NCI-H82 treated with DMSO at 0.1 percent for 48 hours (cell line): Measurements from ENCODE around the gene SNAP25.
A peak's percentile ranks its signal among the peaks of the same experiment; 100 is the strongest.

Source experiments
- DNase-seq: peaks from one replicate; lab custom pipeline; 2025; ENCODE audit not compliant: unreplicated experiment; lab: John Stamatoyannopoulos, UW

SNAP25 gene

DNA sequence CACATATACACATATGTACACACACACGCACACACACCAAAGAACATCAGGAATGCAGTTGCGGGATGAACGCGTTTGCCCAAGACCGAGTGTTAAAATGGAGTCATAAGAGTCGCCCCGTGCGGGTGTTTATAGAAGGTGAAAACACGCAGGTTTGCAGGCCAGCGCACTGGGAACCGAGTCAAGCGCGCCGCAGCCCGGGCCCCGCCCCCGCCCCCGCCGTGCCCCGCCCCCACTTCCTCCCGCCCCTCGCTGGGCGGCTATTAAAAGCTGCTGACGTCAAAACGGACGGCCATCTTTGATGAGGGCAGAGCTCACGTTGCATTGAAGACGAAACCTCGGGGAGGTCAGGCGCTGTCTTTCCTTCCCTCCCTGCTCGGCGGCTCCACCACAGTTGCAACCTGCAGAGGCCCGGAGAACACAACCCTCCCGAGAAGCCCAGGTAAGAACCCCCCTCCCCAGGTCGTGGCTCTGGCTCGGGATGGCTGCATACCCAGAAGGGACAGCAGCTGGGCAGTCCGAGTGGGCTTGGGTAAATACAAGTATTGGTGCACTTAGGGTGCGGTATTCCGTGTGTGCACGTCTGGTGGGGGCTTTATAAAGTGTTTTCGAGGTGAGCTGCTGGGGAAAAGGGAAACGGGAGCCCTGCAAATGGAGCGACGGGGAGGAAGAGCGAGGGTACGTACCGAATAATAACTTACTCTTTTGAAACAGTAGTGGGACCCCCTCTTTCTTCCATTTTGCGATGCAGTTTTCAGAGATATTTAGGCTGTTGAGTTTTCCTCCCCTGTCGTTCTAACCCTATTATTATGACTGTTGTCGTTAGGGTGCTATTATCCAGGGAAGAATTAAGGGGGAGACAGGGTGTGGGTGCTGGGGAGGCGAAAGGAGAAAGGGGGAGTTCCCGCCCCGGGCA lies at the start of gene SNAP25:
Gene SNAP25, plus strand, starts transcription at position 295 of the 916 bp plus-strand sequence. CDS start 56,662 bp downstream, outside the sequence.
- peak; percentile 87 for DNase-seq

DNA sequence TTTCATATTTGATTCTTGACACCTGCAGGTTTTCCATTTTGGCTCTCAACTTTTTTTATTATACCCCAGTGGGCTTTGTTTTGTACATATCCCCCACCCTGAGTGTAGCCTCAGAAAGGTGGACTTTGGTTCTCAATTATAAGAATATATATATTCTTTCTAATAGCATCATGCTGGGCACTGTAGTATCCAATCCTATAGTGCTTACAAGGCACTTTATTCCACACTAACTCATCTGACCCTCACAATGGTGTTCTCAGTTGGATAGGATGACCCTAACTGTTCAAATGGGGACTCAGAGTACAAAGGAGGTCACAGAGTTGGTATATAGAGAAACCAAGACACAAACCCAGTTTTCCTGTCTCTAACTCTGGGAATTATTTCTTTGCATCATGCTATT lies 48.9 kb upstream of the SNAP25 start:
- DNase-seq, result no peak

DNA sequence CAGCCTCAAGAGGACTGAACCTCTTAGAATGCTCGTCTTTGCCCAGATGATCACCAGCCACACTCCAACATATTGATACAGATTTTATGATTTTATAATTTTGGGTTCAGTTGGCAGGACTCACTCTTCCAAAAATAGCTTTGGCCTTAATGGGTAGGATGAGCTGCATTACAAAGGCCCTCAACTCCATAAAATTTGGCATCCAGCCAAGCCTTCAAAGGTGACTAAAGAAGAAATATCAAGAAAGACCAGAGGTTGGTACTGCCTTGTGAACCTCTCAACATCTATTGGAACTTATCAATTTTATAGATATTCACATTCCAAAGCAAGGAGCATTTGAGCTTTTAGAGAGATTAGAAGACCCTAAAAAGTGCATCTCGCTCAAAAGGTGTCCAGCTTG lies 48.4 kb upstream of the SNAP25 start:
- no peak for DNase-seq

GRCh38 chr20:10171864-10172751 lies 46.5 kb upstream of the SNAP25 start:
- peak; percentile 2 for DNase-seq

- DNase-seq, result no peak
These were observed 45.5 kb upstream of the SNAP25 start for GRCh38 chr20:10172998-10173655.

DNA sequence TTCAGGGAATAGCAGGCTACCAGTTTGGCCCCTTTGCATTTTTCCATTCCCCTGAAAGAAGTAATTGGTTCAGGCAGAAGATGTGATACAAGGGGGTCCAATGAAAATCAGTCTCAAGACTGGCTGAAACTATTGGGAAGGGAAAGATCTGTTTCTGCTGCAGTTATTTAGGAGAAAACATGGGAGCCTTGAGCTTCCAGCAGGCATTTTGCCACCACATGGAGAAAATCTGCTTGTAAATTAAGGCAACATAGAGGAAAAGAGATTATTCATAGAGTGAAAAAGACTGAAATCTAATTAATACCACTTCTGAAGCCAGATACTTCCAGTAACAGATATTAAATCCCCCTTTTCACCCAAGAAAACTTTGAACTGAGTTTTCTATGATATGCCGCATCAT lies 44.2 kb upstream of the SNAP25 start:
- DNase-seq, result no peak

GRCh38 chr20:10177326-10177725 lies 41.3 kb upstream of the SNAP25 start:
- DNase-seq, result no peak

- no peak for DNase-seq
These were observed 40.5 kb upstream of the SNAP25 start for GRCh38 chr20:10178091-10178490.

DNA sequence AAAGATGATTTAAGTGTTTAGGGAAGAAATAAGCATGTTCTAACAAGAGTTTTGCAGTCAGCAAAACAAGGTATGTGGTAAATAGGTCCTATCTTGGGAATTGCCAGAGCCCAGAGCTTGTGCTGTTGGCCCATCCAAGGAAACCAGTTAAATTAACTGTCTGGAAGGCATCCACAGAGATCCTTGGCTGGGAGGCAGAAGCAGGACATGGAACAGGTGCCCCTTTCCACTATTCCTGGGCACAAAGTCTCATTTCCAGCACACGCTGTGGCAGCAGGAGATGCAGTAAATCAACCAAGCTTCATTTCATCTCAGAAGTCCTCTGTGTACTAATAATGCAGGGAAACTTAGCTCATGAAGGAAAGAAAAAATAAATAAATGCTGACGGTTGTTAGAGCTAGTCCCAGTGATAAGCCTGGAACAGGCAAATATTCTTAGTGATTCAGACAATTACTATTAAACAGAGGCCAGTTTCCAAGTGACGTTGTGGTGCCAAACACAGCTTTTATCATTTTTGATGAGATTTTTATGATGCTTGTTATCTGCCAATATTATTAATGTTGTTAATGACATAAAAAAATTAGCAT lies 39.8 kb upstream of the SNAP25 start:
- DNase-seq, result no peak

- peak; percentile 1 for DNase-seq
These were observed 38.9 kb upstream of the SNAP25 start for GRCh38 chr20:10179574-10180298.

GRCh38 chr20:10180651-10181235 lies 37.9 kb upstream of the SNAP25 start:
- no peak for DNase-seq

GRCh38 chr20:10185741-10186558 lies 32.7 kb upstream of the SNAP25 start:
- no peak for DNase-seq

- DNase-seq, result no peak
These were observed 28.2 kb upstream of the SNAP25 start for GRCh38 chr20:10190456-10190855.

DNA sequence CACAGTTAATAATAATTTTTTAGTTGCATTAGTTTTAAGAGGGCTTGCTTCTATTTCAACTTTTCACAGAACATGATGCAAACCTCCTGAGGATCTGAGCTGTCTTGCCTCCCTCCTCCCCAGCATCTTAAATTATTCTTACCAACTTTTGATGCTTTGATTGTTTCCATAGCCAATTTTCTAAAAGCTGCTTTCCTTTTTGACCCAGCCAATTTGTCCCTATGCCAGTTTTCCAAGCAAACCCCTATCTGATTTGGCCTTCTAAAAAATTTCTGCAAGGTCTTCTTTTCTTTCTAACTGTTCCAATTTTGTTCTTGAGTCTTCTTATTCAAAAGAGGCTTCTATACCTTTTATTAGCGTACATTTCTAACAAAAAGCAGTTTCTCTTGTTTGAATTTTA lies 26.5 kb upstream of the SNAP25 start:
- no peak for DNase-seq

GRCh38 chr20:10194166-10194565 lies 24.5 kb upstream of the SNAP25 start:
- no peak for DNase-seq

DNA sequence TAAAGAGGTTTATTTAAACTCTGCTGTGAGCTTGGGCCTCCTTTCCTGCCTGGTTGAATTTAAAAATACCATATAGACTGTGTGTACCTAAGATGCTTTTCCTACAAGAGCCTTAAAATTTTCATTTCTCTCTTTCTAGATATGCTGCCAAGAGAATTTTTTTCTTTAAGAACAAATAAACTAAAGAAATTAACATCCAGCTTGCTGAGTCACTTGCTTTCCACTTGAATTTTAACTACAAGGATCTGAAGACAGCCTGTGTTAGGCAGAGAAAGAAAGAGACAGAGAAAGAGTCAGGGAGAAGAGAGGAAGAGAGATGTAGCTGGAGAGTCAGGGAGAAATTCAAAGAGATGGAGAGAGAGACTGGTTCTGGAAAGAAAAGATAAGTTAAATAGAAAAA lies 18.3 kb upstream of the SNAP25 start:
- no peak for DNase-seq

GRCh38 chr20:10201321-10201870 lies 17.2 kb upstream of the SNAP25 start:
- no peak for DNase-seq

DNA sequence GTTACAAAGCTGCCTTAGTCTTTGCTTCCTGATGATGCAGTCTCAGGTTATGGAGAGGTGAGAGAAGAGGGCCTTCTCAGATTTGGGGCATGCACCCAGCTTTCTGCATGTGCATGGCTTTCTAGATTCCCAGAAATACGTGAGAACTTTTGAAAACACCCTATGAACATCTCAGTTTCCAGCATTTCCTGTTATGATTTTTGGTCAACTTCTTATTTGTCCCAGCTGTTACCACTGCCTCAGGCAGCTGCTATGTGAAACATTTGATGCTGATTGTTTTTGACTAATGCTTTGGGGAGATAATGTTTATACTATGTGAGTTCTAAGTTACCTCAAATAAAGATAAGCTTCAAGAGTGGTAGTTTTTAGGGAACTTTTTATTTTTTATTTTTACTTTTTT lies 9.5 kb upstream of the SNAP25 start:
- DNase-seq, result no peak

DNA sequence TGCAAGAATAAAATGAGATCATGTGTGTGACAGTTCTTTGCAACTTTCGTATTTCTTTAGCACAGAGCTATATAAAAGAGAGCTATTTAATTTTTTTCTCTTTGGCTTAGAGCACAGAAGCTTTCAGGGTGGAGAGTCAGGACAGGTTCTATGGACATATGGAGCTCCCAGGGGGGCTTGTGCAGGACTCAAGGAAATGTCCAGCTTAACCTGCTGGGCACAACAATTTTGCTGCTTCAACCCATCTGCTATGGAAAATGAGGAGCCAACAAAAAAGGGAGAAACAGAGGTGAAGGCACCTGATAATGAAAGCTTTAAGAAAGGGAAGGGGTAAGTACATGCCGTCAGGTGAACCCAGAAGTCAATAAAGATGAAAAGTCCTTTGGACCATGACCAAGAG lies 5.1 kb upstream of the SNAP25 start:
- DNase-seq, result no peak
